Ascending aorta (tissue), 2 donors: ENCODE data around the gene SHCBP1. TPM values are rescaled to one million over a fixed set of nuclear protein-coding genes. Genes with fewer than 3 reads are reported as not detected.
"Not testable (repeated sequence)": the region's sequence is repeated elsewhere in the genome, so short reads cannot be mapped to it uniquely, and the experiment has no call there.

Experiments used
- DNase-seq, 2 donors: peaks; one replicate each; pipeline ENCODE4 v3.0.0-alpha.2; 2019; ENCODE audit warnings: low spot score in 2 of 2
- H3K27ac ChIP-seq, 2 donors: fragments of 200-600 bp; sonication (generic); one replicate each; pipeline ENCODE4 v1.5.1; 2016 to 2017; ENCODE audit warnings: mild to moderate bottlenecking in 1 of 2
- H3K27me3 ChIP-seq: fragments of 200-600 bp; sonication (generic); one replicate; pipeline ENCODE4 v1.5.1; 2017
- H3K36me3 ChIP-seq, 2 donors: fragments of 200-600 bp; sonication (generic); one replicate each; pipeline ENCODE4 v1.5.1; 2016
- H3K4me1 ChIP-seq, 2 donors: fragments of 200-600 bp; sonication (generic); one replicate each; pipeline ENCODE4 v1.5.1; 2016 to 2017; ENCODE audit warnings: mild to moderate bottlenecking in 1 of 2
- H3K4me3 ChIP-seq, 2 donors: fragments of 200-600 bp; sonication (generic); one replicate each; pipeline ENCODE4 v1.5.1; 2016 to 2017; ENCODE audit warnings: mild to moderate bottlenecking in 1 of 2
- H3K9me3 ChIP-seq, 2 donors: fragments of 200-600 bp; sonication (generic); one replicate each; pipeline ENCODE4 v1.5.1; 2016
- intact Hi-C: fragments of 100-400 bp; cut with DNase I; formaldehyde crosslinking; loops from one replicate; pipeline ENCODE4 v1.15.1; 2023
- total RNA-seq: library from RNA; depleted of rRNA; stranded (reverse); fragments of >200 nt; gene quantifications from one replicate; pipeline ENCODE4 v1.1.0, GENCODE V29; 2016
- TF ChIP-seq, protein P1 (sequence below), 3 experiments: fragments of 200-600 bp in 2 of 3; fragments of 450-650 bp in 1 of 3; sonication (generic) in 2 of 3; IDR thresholded peaks; one replicate each; pipeline ENCODE4 v1.5.1; 2016 to 2019; ENCODE audit warnings: antibody characterized with exemption in 3 of 3, mild to moderate bottlenecking in 1 of 3, moderate library complexity in 1 of 3

The SHCBP1 gene
- total RNA-seq, 1 donor from 2014 or later = 0.11 TPM

DNA sequence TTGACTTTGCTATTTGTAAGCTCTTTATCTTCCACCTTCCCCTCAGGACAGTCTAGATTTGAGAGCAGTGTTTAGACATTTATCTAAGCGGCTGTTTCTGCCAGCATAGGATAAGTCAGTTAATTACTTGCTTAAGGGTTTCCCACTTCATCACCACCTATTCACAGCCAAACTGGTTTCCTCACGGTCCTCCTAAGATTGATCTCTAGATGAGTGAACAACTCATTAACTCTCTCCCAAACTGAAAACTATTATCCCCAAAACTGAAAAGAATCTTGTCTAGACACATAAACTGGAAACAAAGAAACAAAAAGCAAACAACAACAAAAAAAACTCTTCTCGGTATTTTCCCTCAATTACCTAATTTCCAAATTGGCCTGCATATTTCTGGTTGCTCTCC is 58.2 kb downstream of the SHCBP1 start:
- intact Hi-C loops = no loop called here
- H3K4me1 ChIP-seq = no peaks in the 10 kb centered on the region
- no peak for DNase-seq

GRCh38 chr16:46558018-46558417 is 63.2 kb downstream of the SHCBP1 start:
- no peak for DNase-seq
- Histone ChIP-seq H3K36me3 (no peaks in the 10 kb centered on the region), H3K27ac (no peak overlapping the region), H3K4me1 (no peaks in the 10 kb centered on the region), H3K27me3 (no peaks in the 10 kb centered on the region), H3K9me3 (no peaks in the 10 kb centered on the region), H3K4me3 (no peak overlapping the region)
- TF ChIP-seq, protein P1, sequence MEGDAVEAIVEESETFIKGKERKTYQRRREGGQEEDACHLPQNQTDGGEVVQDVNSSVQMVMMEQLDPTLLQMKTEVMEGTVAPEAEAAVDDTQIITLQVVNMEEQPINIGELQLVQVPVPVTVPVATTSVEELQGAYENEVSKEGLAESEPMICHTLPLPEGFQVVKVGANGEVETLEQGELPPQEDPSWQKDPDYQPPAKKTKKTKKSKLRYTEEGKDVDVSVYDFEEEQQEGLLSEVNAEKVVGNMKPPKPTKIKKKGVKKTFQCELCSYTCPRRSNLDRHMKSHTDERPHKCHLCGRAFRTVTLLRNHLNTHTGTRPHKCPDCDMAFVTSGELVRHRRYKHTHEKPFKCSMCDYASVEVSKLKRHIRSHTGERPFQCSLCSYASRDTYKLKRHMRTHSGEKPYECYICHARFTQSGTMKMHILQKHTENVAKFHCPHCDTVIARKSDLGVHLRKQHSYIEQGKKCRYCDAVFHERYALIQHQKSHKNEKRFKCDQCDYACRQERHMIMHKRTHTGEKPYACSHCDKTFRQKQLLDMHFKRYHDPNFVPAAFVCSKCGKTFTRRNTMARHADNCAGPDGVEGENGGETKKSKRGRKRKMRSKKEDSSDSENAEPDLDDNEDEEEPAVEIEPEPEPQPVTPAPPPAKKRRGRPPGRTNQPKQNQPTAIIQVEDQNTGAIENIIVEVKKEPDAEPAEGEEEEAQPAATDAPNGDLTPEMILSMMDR (IDR thresholded peaks at IDR 0.05) = no peak
- intact Hi-C loops = no loop called here

More for the DNA sequence above, 58.2 kb downstream of the SHCBP1 start:
- no peaks in the 10 kb centered on the region for H3K36me3 ChIP-seq
- TF ChIP-seq, protein P1 (IDR thresholded peaks at IDR 0.05) = no peak
- H3K9me3 ChIP-seq = no peaks in the 10 kb centered on the region
- no peaks in the 10 kb centered on the region for H3K27me3 ChIP-seq
- no peak overlapping the region for H3K27ac ChIP-seq
- H3K4me3 ChIP-seq = no peak overlapping the region

DNA sequence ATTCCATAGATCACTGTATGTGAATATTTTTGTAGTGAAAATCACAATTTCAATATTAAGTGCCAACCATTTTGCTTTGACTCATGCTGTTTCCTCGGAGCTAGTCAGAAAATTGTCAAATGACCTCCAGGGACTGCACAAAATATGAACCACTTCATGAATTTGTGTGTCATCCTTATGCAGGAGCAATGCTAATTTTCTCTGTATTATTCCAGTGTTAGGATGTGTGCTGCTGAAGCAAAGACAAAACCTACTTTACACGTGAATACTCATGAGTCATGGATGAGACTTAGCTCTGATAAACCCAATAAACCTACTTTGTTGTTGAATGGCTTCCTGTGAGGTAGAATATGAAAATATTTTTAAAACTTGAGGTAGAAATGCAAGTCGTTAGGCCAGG is 65.2 kb downstream of the SHCBP1 start:
- H3K4me3 ChIP-seq = no peak overlapping the region

GRCh38 chr16:46554435-46554834 is 66.7 kb downstream of the SHCBP1 start:
- not testable (repeated sequence) for H3K27ac ChIP-seq, H3K4me1 ChIP-seq, H3K4me3 ChIP-seq, H3K27me3 ChIP-seq, H3K36me3 ChIP-seq, H3K9me3 ChIP-seq
- TF ChIP-seq, protein P1 (IDR thresholded peaks at IDR 0.05) = peak; percentile 31 to 69 (median 52)
- DNase-seq = peak in 1 of 2 donors; percentile 71
- intact Hi-C loops = loop anchor here (2.0 kb wide), 1 partner anchor 52 kb away; no protein-coding TSS in a partner anchor

More for the DNA sequence above, 65.2 kb downstream of the SHCBP1 start:
- no peak for DNase-seq
- no peaks in the 10 kb centered on the region for H3K9me3 ChIP-seq
- no peaks in the 10 kb centered on the region for H3K4me1 ChIP-seq
- H3K27me3 ChIP-seq = no peaks in the 10 kb centered on the region
- H3K27ac ChIP-seq = no peak overlapping the region
- TF ChIP-seq, protein P1 (IDR thresholded peaks at IDR 0.05) = no peak
- no peaks in the 10 kb centered on the region for H3K36me3 ChIP-seq
- intact Hi-C loops = loop anchor here (2.0 kb wide), 1 partner anchor 51 kb away; no protein-coding TSS in a partner anchor

- H3K9me3 ChIP-seq = no peaks in the 10 kb centered on the region
- intact Hi-C loops = no loop called here
Measured at GRCh38 chr16:46549477-46549876, 71.7 kb downstream of the SHCBP1 start.

More at GRCh38 chr16:46549477-46549876, 71.7 kb downstream of the SHCBP1 start:
- Histone ChIP-seq H3K4me3 (no peak overlapping the region), H3K27ac (no peak overlapping the region), H3K4me1 (no peaks in the 10 kb centered on the region), H3K36me3 (no peaks in the 10 kb centered on the region), H3K27me3 (no peaks in the 10 kb centered on the region)
- TF ChIP-seq, protein P1 (IDR thresholded peaks at IDR 0.05) = no peak
- DNase-seq = no peak

Other genes with a start within 250 kb of the SHCBP1 start
- 31.9 TPM for gene VPS35, start 67.8 kb upstream of the SHCBP1 start, total RNA-seq
- gene ORC6, start 68.3 kb upstream of the SHCBP1 start, total RNA-seq = not detected
- gene MYLK3, start 127.0 kb upstream of the SHCBP1 start, total RNA-seq = not detected
- under 0.01 TPM for gene C16orf87, start 209.8 kb upstream of the SHCBP1 start, total RNA-seq